Right lobe of liver (tissue), 4 donors: ENCODE measurements around the gene PTPRR.

Source experiments
- POLR2A ChIP-seq: fragments of 450-650 bp; IDR thresholded peaks from one replicate; pipeline ENCODE4 v1.6.1; 2017; ENCODE audit warnings: antibody characterized with exemption, mild to moderate bottlenecking
- TF ChIP-seq, protein P1 (sequence below), 4 donors: fragments of 200-600 bp in 3 of 4; fragments of 450-650 bp in 1 of 4; IDR thresholded peaks; one replicate each; pipeline versions ENCODE4 v1.5.1 to v1.8.0; 2016 to 2022; ENCODE audit warnings: antibody characterized with exemption in 4 of 4, mild to moderate bottlenecking in 2 of 4
- donor health status: DM: no; HTN: no; CAD: no.
- donor health status: DM: no; HTN: no; CAD: no.
- donor health status: DM: no; HTN: yes; CAD: no.

DNA sequence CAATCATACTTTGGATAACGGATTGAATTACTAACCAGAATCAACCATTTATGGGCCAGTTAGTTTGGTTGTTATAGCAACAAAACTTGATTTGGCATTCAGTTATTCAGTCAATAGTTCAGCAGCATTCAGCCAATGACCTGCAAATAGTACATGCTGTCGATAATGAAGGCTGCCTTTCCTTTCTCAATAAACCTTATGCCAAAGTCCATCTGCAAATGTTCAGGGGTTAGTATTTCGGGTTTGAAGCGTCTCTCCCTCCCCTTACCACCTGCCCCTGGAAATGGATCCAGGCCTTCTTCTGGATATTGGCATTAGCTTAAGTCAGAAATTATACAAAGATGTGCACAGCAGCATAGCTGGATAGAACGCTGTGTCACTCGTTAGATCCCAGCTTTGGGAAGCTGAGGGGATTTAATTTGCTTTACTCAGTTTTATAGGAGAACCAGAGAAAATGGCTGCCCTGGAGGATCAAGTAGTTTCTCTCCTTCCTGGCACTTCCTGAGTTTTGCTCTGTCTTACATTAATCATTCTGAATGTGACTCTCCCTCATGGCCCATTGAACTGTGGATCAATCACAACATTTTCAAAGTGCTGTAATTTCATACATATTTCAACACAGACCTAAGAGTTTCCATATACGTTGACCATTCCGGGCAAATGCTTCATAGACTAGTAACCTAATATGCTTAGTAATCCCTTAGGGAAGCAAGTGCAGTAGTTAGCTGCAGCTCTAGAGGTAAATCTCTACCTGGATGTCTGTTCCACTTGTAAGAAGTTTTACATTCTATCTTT, 46.7 kb upstream of the PTPRR start:
- TF ChIP-seq, protein P1, sequence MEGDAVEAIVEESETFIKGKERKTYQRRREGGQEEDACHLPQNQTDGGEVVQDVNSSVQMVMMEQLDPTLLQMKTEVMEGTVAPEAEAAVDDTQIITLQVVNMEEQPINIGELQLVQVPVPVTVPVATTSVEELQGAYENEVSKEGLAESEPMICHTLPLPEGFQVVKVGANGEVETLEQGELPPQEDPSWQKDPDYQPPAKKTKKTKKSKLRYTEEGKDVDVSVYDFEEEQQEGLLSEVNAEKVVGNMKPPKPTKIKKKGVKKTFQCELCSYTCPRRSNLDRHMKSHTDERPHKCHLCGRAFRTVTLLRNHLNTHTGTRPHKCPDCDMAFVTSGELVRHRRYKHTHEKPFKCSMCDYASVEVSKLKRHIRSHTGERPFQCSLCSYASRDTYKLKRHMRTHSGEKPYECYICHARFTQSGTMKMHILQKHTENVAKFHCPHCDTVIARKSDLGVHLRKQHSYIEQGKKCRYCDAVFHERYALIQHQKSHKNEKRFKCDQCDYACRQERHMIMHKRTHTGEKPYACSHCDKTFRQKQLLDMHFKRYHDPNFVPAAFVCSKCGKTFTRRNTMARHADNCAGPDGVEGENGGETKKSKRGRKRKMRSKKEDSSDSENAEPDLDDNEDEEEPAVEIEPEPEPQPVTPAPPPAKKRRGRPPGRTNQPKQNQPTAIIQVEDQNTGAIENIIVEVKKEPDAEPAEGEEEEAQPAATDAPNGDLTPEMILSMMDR (IDR thresholded peaks at IDR 0.05) = no peak
- TF ChIP-seq POLR2A = no peak
